ENCODE data around the gene CLRN1.

- TF ChIP-seq POLR2AphosphoS5 (IDR thresholded peaks at IDR 0.05) (no peak), POLR2A (IDR thresholded peaks at IDR 0.05) (no peak)
Measured at GRCh38 chr3:150989208-150989607, 16.7 kb upstream of the CLRN1 start.
